Loucy (cell line): ENCODE results near the gene SERPINA1.

Experiments used
- CTCF ChIP-seq: fragments of 200-600 bp; sonication (generic); conservative IDR thresholded peaks from 2 replicates; pipeline ENCODE4 v1.5.1; 2014; ENCODE audit warnings: mild to moderate bottlenecking, antibody characterized with exemption, low read length
- EZH2phosphoT487 ChIP-seq: fragments of 200-600 bp; IDR thresholded peaks from 2 replicates; pipeline ENCODE4 v1.6.1; 2018; ENCODE audit warnings: antibody characterized with exemption, mild to moderate bottlenecking, moderate library complexity, borderline replicate concordance

- no peak for TF ChIP-seq CTCF
- TF ChIP-seq EZH2phosphoT487 = no peak
Observed at GRCh38 chr14:94398182-94398479, 9.7 kb upstream of the SERPINA1 start.
